Transverse colon (tissue), 4 donors: ENCODE measurements around the gene XPA.

ENCODE experiments used
- EP300 ChIP-seq: sonication (generic); formaldehyde crosslinking; IDR thresholded peaks from one replicate; pipeline ENCODE4 v1.6.1; 2017; ENCODE audit warnings: antibody characterized with exemption, low read depth
- POLR2A ChIP-seq: fragments of 450-650 bp; IDR thresholded peaks from one replicate; pipeline ENCODE4 v1.6.1; 2016; ENCODE audit warnings: antibody characterized with exemption, mild to moderate bottlenecking, moderate library complexity
- POLR2AphosphoS5 ChIP-seq, 3 donors: sonication (generic); formaldehyde crosslinking; IDR thresholded peaks; one replicate each; pipeline ENCODE4 v1.6.1; 2016; ENCODE audit warnings: antibody characterized with exemption in 3 of 3
- TF ChIP-seq, protein P1 (sequence below), 5 experiments: fragments of 200-600 bp in 3 of 5; fragments of 450-650 bp in 2 of 5; sonication (generic) in 3 of 5; IDR thresholded peaks; 1 replicate in 2 of 5; 2 replicates in 3 of 5; pipeline ENCODE4 v1.5.1; 2016 to 2017; ENCODE audit warnings: antibody characterized with exemption in 5 of 5, inconsistent platforms in 3 of 5, mild to moderate bottlenecking in 2 of 5, moderate library complexity in 1 of 5

DNA sequence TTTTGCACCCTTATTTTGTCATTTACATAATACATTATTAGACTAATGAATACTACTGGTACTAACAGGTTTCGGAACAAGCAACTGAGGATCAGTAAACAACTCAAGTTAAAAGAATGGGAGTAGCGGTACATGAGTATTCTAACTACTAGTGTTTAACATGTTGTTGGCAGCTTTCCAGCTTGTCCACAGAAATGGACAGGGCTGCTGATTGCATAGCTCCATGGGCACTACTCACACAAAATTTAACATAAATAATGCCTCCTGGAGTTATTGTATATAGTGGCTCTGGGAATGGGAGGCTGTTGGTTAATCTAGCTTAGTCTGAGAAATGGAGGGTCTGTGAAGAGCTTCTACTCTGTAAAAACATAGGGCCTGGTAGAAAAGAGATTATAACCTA is 56.8 kb downstream of the XPA start:
- TF ChIP-seq, protein P1, sequence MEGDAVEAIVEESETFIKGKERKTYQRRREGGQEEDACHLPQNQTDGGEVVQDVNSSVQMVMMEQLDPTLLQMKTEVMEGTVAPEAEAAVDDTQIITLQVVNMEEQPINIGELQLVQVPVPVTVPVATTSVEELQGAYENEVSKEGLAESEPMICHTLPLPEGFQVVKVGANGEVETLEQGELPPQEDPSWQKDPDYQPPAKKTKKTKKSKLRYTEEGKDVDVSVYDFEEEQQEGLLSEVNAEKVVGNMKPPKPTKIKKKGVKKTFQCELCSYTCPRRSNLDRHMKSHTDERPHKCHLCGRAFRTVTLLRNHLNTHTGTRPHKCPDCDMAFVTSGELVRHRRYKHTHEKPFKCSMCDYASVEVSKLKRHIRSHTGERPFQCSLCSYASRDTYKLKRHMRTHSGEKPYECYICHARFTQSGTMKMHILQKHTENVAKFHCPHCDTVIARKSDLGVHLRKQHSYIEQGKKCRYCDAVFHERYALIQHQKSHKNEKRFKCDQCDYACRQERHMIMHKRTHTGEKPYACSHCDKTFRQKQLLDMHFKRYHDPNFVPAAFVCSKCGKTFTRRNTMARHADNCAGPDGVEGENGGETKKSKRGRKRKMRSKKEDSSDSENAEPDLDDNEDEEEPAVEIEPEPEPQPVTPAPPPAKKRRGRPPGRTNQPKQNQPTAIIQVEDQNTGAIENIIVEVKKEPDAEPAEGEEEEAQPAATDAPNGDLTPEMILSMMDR (IDR thresholded peaks at IDR 0.05): no peak
- TF ChIP-seq POLR2A (no peak), POLR2AphosphoS5 (IDR thresholded peaks at IDR 0.05) (no peak), EP300 (no peak)
